H1 (cell line): ENCODE measurements around the gene RPAP3. TPM values are rescaled to one million over a fixed set of nuclear protein-coding genes. Genes with fewer than 3 reads are reported as not detected.

Experiments
- CTCF ChIA-PET: fragments of 300-600 bp; sonication (Branson Sonifier 250); formaldehyde crosslinking; loops from one replicate; lab custom pipeline; 2021; ENCODE audit not compliant: partially characterized antibody; lab: Charles Lee
- POLR2A ChIA-PET: fragments of 300-600 bp; sonication (Branson Sonifier 250); formaldehyde crosslinking; loops from one replicate; lab custom pipeline; 2021; ENCODE audit warnings: inconsistent platforms; ENCODE audit not compliant: partially characterized antibody; lab: Charles Lee
- DNase-seq, 2 experiments: peaks; one replicate each; pipeline versions ENCODE4 v3.0.0 to v3.0.0-alpha.2; 2010 to 2022; ENCODE audit warnings: low spot score in 2 of 2, low read depth in 1 of 2, mixed read lengths in 1 of 2
- FAIRE-seq: peaks from 2 replicates; lab custom pipeline; 2011; peaks lifted over from hg19 to GRCh38; lab: Jason Lieb, UNC
- H2AFZ ChIP-seq: 2 replicates; pipeline ENCODE4 v1.8.1; 2012; ENCODE audit warnings: low read length, inconsistent platforms
- H2AK5ac ChIP-seq: 2 replicates; pipeline ENCODE4 v1.6.1; 2013; ENCODE audit warnings: low read depth, low read length
- H2BK120ac ChIP-seq: replicated peaks from 2 replicates; pipeline ENCODE3; 2013; ENCODE audit warnings: low read depth, low read length, inconsistent platforms
- H2BK12ac ChIP-seq: 2 replicates; pipeline ENCODE4 v1.6.1; 2013; ENCODE audit warnings: low read depth, low read length
- H2BK15ac ChIP-seq: 2 replicates; pipeline ENCODE4 v1.6.1; 2013; ENCODE audit warnings: low read length
- H2BK20ac ChIP-seq: 2 replicates; pipeline ENCODE4 v1.6.1; 2013; ENCODE audit warnings: low read length
- H2BK5ac ChIP-seq: 2 replicates; pipeline ENCODE4 v1.6.1; 2013; ENCODE audit warnings: low read depth, low read length
- H3K14ac ChIP-seq: 2 replicates; pipeline ENCODE4 v1.6.1; 2013; ENCODE audit warnings: inconsistent platforms; ENCODE audit not compliant: insufficient read length
- H3K18ac ChIP-seq: 2 replicates; pipeline ENCODE4 v1.6.1; 2013; ENCODE audit warnings: low read length; ENCODE audit errors: extremely low read depth
- H3K23ac ChIP-seq: 2 replicates; pipeline ENCODE4 v1.6.1; 2013; ENCODE audit warnings: inconsistent platforms; ENCODE audit not compliant: insufficient read length
- H3K23me2 ChIP-seq: 2 replicates; pipeline ENCODE4 v1.6.1; 2013; ENCODE audit warnings: low read depth, low read length
- H3K27ac ChIP-seq: 2 replicates; pipeline ENCODE4 v1.6.1; 2011; ENCODE audit warnings: low read depth, low read length, inconsistent platforms
- H3K27me3 ChIP-seq, 4 experiments: replicated peaks in 1 of 4; 1 replicate in 1 of 4; 2 replicates in 3 of 4; pipeline versions ENCODE4 v1.6.1 to v1.8.1; 2011 to 2013; ENCODE audit warnings: low read length in 3 of 4, mild to moderate bottlenecking in 3 of 4, inconsistent platforms in 2 of 4, mixed read lengths in 2 of 4, moderate library complexity in 1 of 4; ENCODE audit not compliant: control insufficient read depth in 3 of 4, insufficient read depth in 3 of 4; ENCODE audit errors: extremely low read depth in 1 of 4
- H3K36me3 ChIP-seq, 4 experiments: 2 replicates each; pipeline versions ENCODE4 v1.6.1 to v1.8.1; 2011 to 2013; ENCODE audit warnings: mild to moderate bottlenecking in 4 of 4, low read length in 3 of 4, moderate library complexity in 2 of 4, control low read depth in 1 of 4, inconsistent platforms in 1 of 4; ENCODE audit not compliant: insufficient read depth in 4 of 4, control insufficient read depth in 2 of 4
- H3K4ac ChIP-seq: replicated peaks from 2 replicates; pipeline ENCODE3; 2013; ENCODE audit warnings: low read length, low read depth, mixed read lengths, inconsistent platforms; ENCODE audit not compliant: insufficient read length
- H3K4me1 ChIP-seq, 4 experiments: replicated peaks in 1 of 4; 1 replicate in 1 of 4; 2 replicates in 3 of 4; pipeline versions ENCODE4 v1.6.1 to v1.8.1; 2011 to 2013; ENCODE audit warnings: low read length in 3 of 4, inconsistent platforms in 2 of 4, mixed read lengths in 1 of 4; ENCODE audit not compliant: insufficient read depth in 4 of 4, control insufficient read depth in 3 of 4
- H3K4me2 ChIP-seq, 2 experiments: 2 replicates each; pipeline versions ENCODE4 v1.6.1 to v1.8.1; 2011 to 2013; ENCODE audit warnings: low read depth in 2 of 2, low read length in 2 of 2, control low read depth in 1 of 2, inconsistent platforms in 1 of 2, mild to moderate bottlenecking in 1 of 2; ENCODE audit not compliant: insufficient read depth in 1 of 2
- H3K4me3 ChIP-seq, 4 experiments: fragments of 200-600, 300-600 bp in 1 of 4; sonication (generic), shearing (Covaris generic), sonication (Bioruptor Twin) in 1 of 4; 2 replicates each; pipeline versions ENCODE4 v1.5.1 to v1.8.1; 2011 to 2016; ENCODE audit warnings: low read length in 4 of 4, low read depth in 3 of 4, control low read depth in 2 of 4, inconsistent platforms in 2 of 4, mild to moderate bottlenecking in 2 of 4, mixed read lengths in 1 of 4, moderate library complexity in 1 of 4; ENCODE audit not compliant: insufficient read depth in 2 of 4; ENCODE audit errors: extremely low read depth in 1 of 4
- H3K56ac ChIP-seq: replicated peaks from 2 replicates; pipeline ENCODE3; 2013; ENCODE audit warnings: low read depth, mild to moderate bottlenecking, mixed read lengths, low read length, inconsistent platforms; ENCODE audit not compliant: insufficient read length
- H3K79me1 ChIP-seq: 2 replicates; pipeline ENCODE4 v1.6.1; 2013; ENCODE audit warnings: low read depth, low read length, control low read depth
- H3K79me2 ChIP-seq, 2 experiments: 2 replicates each; pipeline versions ENCODE4 v1.6.1 to v1.8.1; 2012 to 2013; ENCODE audit warnings: low read length in 2 of 2, mild to moderate bottlenecking in 2 of 2, inconsistent platforms in 1 of 2; ENCODE audit not compliant: insufficient read depth in 2 of 2, control insufficient read depth in 1 of 2
- H3K9ac ChIP-seq, 4 experiments: replicated peaks in 1 of 4; 1 replicate in 1 of 4; 2 replicates in 3 of 4; pipeline versions ENCODE4 v1.6.1 to v1.8.1; 2011 to 2013; ENCODE audit warnings: low read depth in 3 of 4, low read length in 3 of 4, control low read depth in 2 of 4, mild to moderate bottlenecking in 2 of 4, moderate library complexity in 2 of 4, inconsistent platforms in 1 of 4; ENCODE audit errors: extremely low read depth in 1 of 4
- H3K9me3 ChIP-seq, 2 experiments: 2 replicates each; pipeline versions ENCODE4 v1.6.1 to v1.8.1; 2012 to 2013; ENCODE audit warnings: mild to moderate bottlenecking in 2 of 2, moderate library complexity in 2 of 2, control low read depth in 1 of 2, inconsistent platforms in 1 of 2, low read depth in 1 of 2, low read length in 1 of 2, mixed read lengths in 1 of 2; ENCODE audit not compliant: insufficient read depth in 2 of 2
- H4K20me1 ChIP-seq, 2 experiments: replicated peaks in 1 of 2; 2 replicates each; pipeline versions ENCODE3 to v1.8.1; 2011 to 2013; ENCODE audit warnings: inconsistent platforms in 2 of 2, low read length in 2 of 2, mild to moderate bottlenecking in 1 of 2; ENCODE audit not compliant: insufficient read depth in 2 of 2, control insufficient read depth in 1 of 2
- H4K5ac ChIP-seq: 2 replicates; pipeline ENCODE4 v1.6.1; 2013; ENCODE audit warnings: low read length, low read depth, mixed read lengths, inconsistent platforms; ENCODE audit not compliant: insufficient read length
- H4K8ac ChIP-seq: 2 replicates; pipeline ENCODE4 v1.8.0; 2013; ENCODE audit warnings: mild to moderate bottlenecking, moderate library complexity, low read length, inconsistent platforms; ENCODE audit not compliant: insufficient read depth; ENCODE audit errors: extremely low read depth
- H4K91ac ChIP-seq: replicated peaks from 2 replicates; pipeline ENCODE3; 2013; ENCODE audit warnings: low read length, mixed read lengths, inconsistent platforms; ENCODE audit not compliant: insufficient read length
- CHD2 ChIP-seq: IDR thresholded peaks from 2 replicates; pipeline ENCODE4 v1.6.1; 2012; ENCODE audit warnings: low read length, improper control_type of control experiment
- JUN ChIP-seq: IDR thresholded peaks from 2 replicates; pipeline ENCODE4 v1.6.1; 2011; ENCODE audit warnings: low read depth, mild to moderate bottlenecking, improper control_type of control experiment, low read length
- POLR2A ChIP-seq, 2 experiments: IDR thresholded peaks; 1 replicate in 1 of 2; 2 replicates in 1 of 2; pipeline ENCODE4 v1.6.1; 2011; ENCODE audit warnings: low read depth in 2 of 2, low read length in 2 of 2, mild to moderate bottlenecking in 2 of 2; ENCODE audit errors: control extremely low read depth in 1 of 2
- POU5F1 ChIP-seq: IDR thresholded peaks from 2 replicates; pipeline ENCODE4 v1.6.1; 2011; ENCODE audit warnings: low read depth, mild to moderate bottlenecking, low read length, moderate library complexity
- RBBP5 ChIP-seq: IDR thresholded peaks from 2 replicates; pipeline ENCODE4 v1.7.1; 2012; ENCODE audit warnings: low read depth, mild to moderate bottlenecking, inconsistent platforms, low read length, moderate library complexity, borderline replicate concordance
- RFX5 ChIP-seq: IDR thresholded peaks from 2 replicates; pipeline ENCODE4 v1.6.1; 2011; ENCODE audit warnings: low read depth, low read length, improper control_type of control experiment, borderline replicate concordance
- RXRA ChIP-seq: IDR thresholded peaks from 2 replicates; pipeline ENCODE4 v1.6.1; 2011; ENCODE audit warnings: low read depth, mild to moderate bottlenecking, low read length, moderate library complexity; ENCODE audit not compliant: insufficient read depth
- WGBS, 2 experiments: shearing (Covaris generic) in 1 of 2; methylation state at CpG; one replicate each; pipeline versions ENCODE4 v1.1.6 to v1.1.7; 2013 to 2015; ENCODE audit warnings: low lambda C conversion rate in 2 of 2, mixed read lengths in 2 of 2, inconsistent platforms in 1 of 2, low coverage in 1 of 2, missing lambda C conversion rate in 1 of 2; ENCODE audit not compliant: insufficient replicate concordance in 2 of 2, insufficient coverage in 1 of 2, insufficient read length in 1 of 2; ENCODE audit errors: extremely low coverage in 1 of 2, missing lambda C conversion rate in 1 of 2; 5-methylcytosine and 5-hydroxymethylcytosine counted together
- polyA plus RNA-seq, 7 experiments: library from polyadenylated mRNA; depleted of rRNA in 3 of 7; stranded (reverse) in 5 of 7; unstranded in 2 of 7; fragments of >200 nt in 5 of 7; fragments of 200-250 nt in 2 of 7; gene quantifications; 1 replicate in 5 of 7; 2 replicates in 1 of 7; 4 replicates in 1 of 7; pipeline versions ENCODE4 v1.2.1 to v1.2.3, GENCODE V29; 2011 to 2013; ENCODE audit warnings: missing spikeins in 2 of 7, mixed read lengths in 2 of 7
- total RNA-seq: library from RNA; stranded (reverse); fragmentation: NEBNext Ultra II Directional; extraction: Animal tissue kit (Norgen Biotek cat#: 25700); gene quantifications from 2 replicates; pipeline ENCODE4 v1.2.1, GENCODE V29; 2021

Gene RPAP3
- total and polyA plus RNA-seq, 2 of the 8 experiments (the other 6 are each of a cell fraction or from before 2014, with no cell fraction given) = 6.4 to 60.5 TPM

DNA sequence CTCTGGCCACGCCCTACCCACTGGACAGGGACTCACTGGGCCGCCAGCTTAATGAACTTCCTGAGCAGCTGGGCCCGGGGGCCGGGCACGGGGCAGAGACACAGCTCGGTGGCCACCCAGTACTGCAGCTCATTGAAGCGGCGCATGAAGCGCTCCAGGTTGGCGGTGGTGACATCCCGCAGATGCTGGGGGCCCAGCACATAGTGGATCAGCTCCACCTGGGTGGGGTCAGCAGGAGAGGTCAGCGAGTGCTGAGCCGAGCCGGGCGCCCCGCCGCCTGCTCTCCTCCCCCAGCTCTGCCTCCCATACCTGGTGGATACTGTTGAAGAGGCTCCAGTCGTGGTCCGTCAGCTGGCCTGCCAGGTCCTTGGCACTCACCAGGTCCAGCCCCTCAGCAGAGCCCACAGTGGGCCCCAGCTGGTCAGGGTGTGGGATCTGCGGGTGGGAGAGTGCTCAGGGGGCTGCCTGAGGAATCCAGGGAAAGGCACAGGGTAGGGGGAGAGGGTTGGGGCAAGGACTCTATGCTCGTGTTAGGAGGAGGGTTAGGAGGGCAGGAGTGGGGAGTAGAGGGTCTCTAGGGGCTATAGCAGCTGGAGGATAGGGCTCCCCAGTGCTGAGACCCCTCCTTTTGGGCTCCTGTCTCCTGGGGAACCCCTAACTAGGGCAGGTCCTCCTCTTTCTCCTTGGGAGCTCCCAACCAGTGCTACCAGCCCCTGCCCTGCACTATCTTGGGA lies 34.9 kb upstream of the RPAP3 start:
- Histone ChIP-seq H3K18ac (no peak overlapping the region), H2BK15ac (no peak overlapping the region), H3K23ac (no peak overlapping the region), H3K27me3 (no peaks in the 10 kb centered on the region; a peak in 1 of 7 replicates), H2AK5ac (no peak overlapping the region), H3K79me1 (no peaks in the 10 kb centered on the region), H4K5ac (no peak overlapping the region), H2BK120ac (no peak overlapping the region), H3K4me1 (peaks cover 0 to 10% (median 4%) of the 10 kb centered on the region in 4 experiments; a peak in 4 of 7 replicates), H3K4me3 (no peak overlapping the region), H2AFZ (no peak overlapping the region), H3K4ac (no peak overlapping the region), H4K91ac (peak overlapping the region; percentile 59), H3K4me2 (0 out of 4 replicates have a peak overlapping the region, but pooled peaks of 1 of the 2 experiments have one; percentile 4), H2BK12ac (no peak overlapping the region), H3K27ac (peak overlapping the region; percentile 19; the same call in 1 of the 2 replicates), H3K9ac (no peak overlapping the region), H3K56ac (no peak overlapping the region), H3K36me3 (no peaks in the 10 kb centered on the region), H3K23me2 (no peaks in the 10 kb centered on the region; the same call in 1 of the 2 replicates), H2BK5ac (no peak overlapping the region), H3K9me3 (no peaks in the 10 kb centered on the region), H3K14ac (no peak overlapping the region), H2BK20ac (no peak overlapping the region), H4K20me1 (no peaks in the 10 kb centered on the region), H3K79me2 (no peaks in the 10 kb centered on the region), H4K8ac (peak overlapping the region; percentile 62)
- no peak for DNase-seq
- ChIA-PET CTCF (interaction anchor here (0.8 to 64.6 kb wide), 12 partner anchors 5 to 128 kb away, joined by 3 to 2442 read pairs (median 58); partner anchors contain the start of genes ENDOU, HDAC7, RAPGEF3 and SLC48A1), POLR2A (interaction anchor here (0.9 to 7.4 kb wide), 12 partner anchors 11 to 40 kb away, joined by 3 to 79 read pairs (median 4); partner anchors contain the start of gene SLC48A1)
- no peak for FAIRE-seq
- TF ChIP-seq CHD2 (no peak), RFX5 (no peak), POU5F1 (no peak), RBBP5 (no peak), JUN (no peak), POLR2A (IDR thresholded peaks at IDR 0.05; ENCODE audit: control extremely low read depth in 1 of 2, low read depth in 2 of 2, low read length in 2 of 2) (no peak), RXRA (no peak)
- WGBS, 2 experiments = 91% methylated on average over 20 of the region's 21 CpGs; no CpG with 5 or more reads in 1 of the 2 experiments
